GM23338 (cell line): Measurements from ENCODE around the gene TBPL2. TPM values are rescaled to one million over a fixed set of nuclear protein-coding genes. Genes with fewer than 3 reads are reported as not detected.

Source experiments
- ATAC-seq: fragments of 200-7000 bp; cut with Tn5 transposase; 3 replicates; pipeline ENCODE4 v1.9.1; 2020
- DNase-seq: peaks from one replicate; pipeline ENCODE4 v3.0.0-alpha.2; 2015; ENCODE audit warnings: low spot score
- H2AFZ ChIP-seq: fragments of 200-600 bp; sonication (generic); 2 replicates; pipeline ENCODE4 v1.8.0; 2016; ENCODE audit warnings: antibody characterized with exemption, mild to moderate bottlenecking, moderate library complexity
- H3F3A ChIP-seq: fragments of 200-600 bp; sonication (generic); replicated peaks from 2 replicates; pipeline ENCODE4 v1.8.0; 2017; ENCODE audit warnings: antibody characterized with exemption, mixed run types, low read depth
- H3K27ac ChIP-seq: fragments of 200-600 bp; sonication (generic); 2 replicates; pipeline ENCODE4 v1.6.1; 2016; ENCODE audit warnings: low read depth
- H3K27me3 ChIP-seq: fragments of 200-600 bp; sonication (generic); 2 replicates; pipeline ENCODE4 v1.8.0; 2016; ENCODE audit warnings: mild to moderate bottlenecking, mixed run types, moderate library complexity; ENCODE audit not compliant: insufficient read depth
- H3K36me3 ChIP-seq: fragments of 200-600 bp; sonication (generic); 2 replicates; pipeline ENCODE4 v1.8.0; 2016; ENCODE audit warnings: mild to moderate bottlenecking; ENCODE audit not compliant: insufficient read depth
- H3K4me1 ChIP-seq: fragments of 200-600 bp; sonication (generic); 2 replicates; pipeline ENCODE4 v1.8.0; 2016; ENCODE audit warnings: mild to moderate bottlenecking, moderate library complexity; ENCODE audit not compliant: insufficient read depth
- H3K4me2 ChIP-seq: fragments of 200-600 bp; sonication (generic); 2 replicates; pipeline ENCODE4 v1.7.1; 2017; ENCODE audit warnings: mixed run types
- H3K4me3 ChIP-seq: fragments of 200-600 bp; sonication (generic); 2 replicates; pipeline ENCODE4 v1.6.1; 2016; ENCODE audit warnings: mixed run types
- H3K79me2 ChIP-seq: fragments of 200-600 bp; sonication (generic); replicated peaks from 2 replicates; pipeline ENCODE4 v1.8.0; 2017; ENCODE audit warnings: mild to moderate bottlenecking; ENCODE audit not compliant: insufficient read depth
- H3K9me2 ChIP-seq: fragments of 200-600 bp; sonication (generic); 2 replicates; pipeline ENCODE4 v1.8.0; 2017; ENCODE audit not compliant: insufficient read depth
- H4K20me1 ChIP-seq: fragments of 200-600 bp; sonication (generic); replicated peaks from 2 replicates; pipeline ENCODE4 v1.8.0; 2017; ENCODE audit warnings: mild to moderate bottlenecking; ENCODE audit not compliant: insufficient read depth
- H3K27ac Mint-ChIP-seq: 2 replicates; pipeline ENCODE4 v1.8.0; 2020; ENCODE audit warnings: inconsistent platforms, mild to moderate bottlenecking, moderate library complexity, mixed read lengths
- H3K27me3 Mint-ChIP-seq: 3 replicates; pipeline ENCODE4 v1.8.0; 2022; ENCODE audit warnings: low read depth, mild to moderate bottlenecking, moderate library complexity, mixed read lengths, inconsistent platforms; ENCODE audit not compliant: insufficient read depth, poor library complexity
- H3K36me3 Mint-ChIP-seq: 3 replicates; pipeline ENCODE4 v1.8.0; 2021; ENCODE audit warnings: low read depth, mild to moderate bottlenecking, inconsistent platforms, moderate library complexity, mixed read lengths
- H3K4me1 Mint-ChIP-seq: 3 replicates; pipeline ENCODE4 v1.8.0; 2020; ENCODE audit warnings: mild to moderate bottlenecking, inconsistent platforms, mixed read lengths
- H3K4me3 Mint-ChIP-seq: 3 replicates; pipeline ENCODE4 v1.8.0; 2021; ENCODE audit warnings: moderate library complexity, mild to moderate bottlenecking, inconsistent platforms, mixed read lengths
- H3K9me3 Mint-ChIP-seq: 3 replicates; pipeline ENCODE4 v1.8.0; 2020; ENCODE audit warnings: moderate library complexity, mild to moderate bottlenecking, inconsistent platforms, mixed read lengths
- CREB1 ChIP-seq: fragments of 250-450 bp; sonication (Bioruptor Pico); IDR thresholded peaks from 2 replicates; pipeline ENCODE4 v1.5.0; 2020; ENCODE audit warnings: low read depth, mild to moderate bottlenecking, moderate library complexity
- CTCF ChIP-seq, 2 experiments: fragments of 200-600 bp in 1 of 2; sonication (generic) in 1 of 2; conservative IDR thresholded peaks; 2 replicates each; pipeline versions ENCODE4 v1.5.1 to v1.6.1; 2016 to 2017; ENCODE audit warnings: antibody characterized with exemption in 2 of 2, low read depth in 2 of 2, mild to moderate bottlenecking in 2 of 2, moderate library complexity in 1 of 2
- EZH2 ChIP-seq: fragments of 200-600 bp; sonication (generic); IDR thresholded peaks from one replicate; pipeline ENCODE4 v1.8.0; 2017; ENCODE audit warnings: antibody characterized with exemption, mild to moderate bottlenecking, low read depth; ENCODE audit not compliant: unreplicated experiment
- EZH2phosphoT487 ChIP-seq: fragments of 200-600 bp; sonication (generic); IDR thresholded peaks from one replicate; pipeline ENCODE4 v1.8.1; 2018; ENCODE audit warnings: antibody characterized with exemption; ENCODE audit not compliant: unreplicated experiment
- POLR2AphosphoS5 ChIP-seq: IDR thresholded peaks from 2 replicates; pipeline ENCODE4 v1.6.1; 2016; ENCODE audit warnings: antibody characterized with exemption, low read depth
- REST ChIP-seq: IDR thresholded peaks from one replicate; pipeline ENCODE4 v1.6.1; 2018; ENCODE audit warnings: antibody characterized with exemption; ENCODE audit not compliant: unreplicated experiment
- STAT1 ChIP-seq: IDR thresholded peaks from one replicate; pipeline ENCODE4 v1.6.1; 2016; ENCODE audit warnings: antibody characterized with exemption; ENCODE audit not compliant: unreplicated experiment
- ZNF114 ChIP-seq: fragments of 250-450 bp; sonication (Bioruptor Pico); IDR thresholded peaks from 2 replicates; pipeline ENCODE4 v1.5.0; 2020; ENCODE audit warnings: mild to moderate bottlenecking, moderate library complexity
- ZNF331 ChIP-seq: fragments of 250-450 bp; sonication (Bioruptor Pico); IDR thresholded peaks from 2 replicates; pipeline ENCODE4 v1.5.0; 2020; ENCODE audit warnings: low read depth, mild to moderate bottlenecking, moderate library complexity
- polyA plus RNA-seq: library from polyadenylated mRNA; unstranded; fragments of >200 nt; fragmentation: Nextera tagmentation; extraction: Ambion mirVana; gene quantifications from 2 replicates; pipeline ENCODE4 v1.2.1, GENCODE V29; 2016
- total RNA-seq: library from RNA; depleted of rRNA; stranded (reverse); fragments of >200 nt; shearing (Covaris generic); gene quantifications from 2 replicates; pipeline ENCODE4 v1.2.3, GENCODE V29; 2014
- TF ChIP-seq, protein P1 (sequence below): fragments of 250-450 bp; sonication (Bioruptor Pico); IDR thresholded peaks from 2 replicates; pipeline ENCODE4 v1.5.0; 2020; ENCODE audit warnings: mild to moderate bottlenecking, moderate library complexity

TBPL2 gene
- total and polyA plus RNA-seq, 2 experiments from 2014 or later: 0.24 TPM; not detected in 1

DNA sequence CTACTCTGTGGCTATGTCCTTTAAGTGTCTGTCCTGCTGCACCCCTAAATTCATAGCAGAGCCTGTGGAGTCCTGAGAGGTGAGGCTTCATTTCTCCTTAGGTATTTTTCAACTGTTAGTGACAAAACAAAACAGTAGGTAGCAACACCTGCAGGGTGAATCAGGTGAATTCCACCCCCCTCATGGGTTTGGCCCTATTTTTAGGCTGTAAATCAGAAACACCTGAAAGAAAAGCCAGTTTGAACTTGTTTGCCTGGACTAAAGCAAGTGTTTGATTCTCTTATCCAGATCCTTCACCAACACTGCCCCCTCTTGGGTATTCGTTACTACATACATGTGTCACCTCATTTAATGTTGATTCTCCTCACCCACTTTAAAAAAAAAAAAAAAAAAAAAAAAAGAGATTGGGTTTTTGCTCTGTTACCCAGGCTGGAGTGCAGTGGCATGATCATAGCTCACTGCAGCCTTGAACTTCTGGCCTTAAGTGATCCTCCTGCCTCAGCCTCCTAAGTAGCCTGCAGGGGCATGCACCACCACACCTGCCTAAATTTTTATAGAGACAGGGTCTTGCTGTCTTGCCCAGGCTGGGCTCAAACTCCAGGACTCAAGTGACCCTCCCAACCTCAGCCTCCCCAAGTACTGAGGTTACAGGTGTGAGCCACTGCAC is 10.3 kb downstream of the TBPL2 start:
- H3K4me2 ChIP-seq: no peak overlapping the region
- no peak overlapping the region for H3K4me3 ChIP-seq
- no peaks in the 10 kb centered on the region for H3K9me2 ChIP-seq
- no peaks in the 10 kb centered on the region for H3K27me3 ChIP-seq
- no peaks in the 10 kb centered on the region for H3F3A ChIP-seq
- H3K4me3 Mint-ChIP-seq: no peak overlapping the region
- TF ChIP-seq CTCF (conservative IDR thresholded peaks at IDR 0.05; ENCODE audit: low read depth in 2 of 2): peak; percentile 46 to 58
- no peak for TF ChIP-seq ZNF114 (CRISPR knock-in tag)
- no peaks in the 10 kb centered on the region for H3K9me3 Mint-ChIP-seq
- H4K20me1 ChIP-seq: no peaks in the 10 kb centered on the region
- H3K27me3 Mint-ChIP-seq: no peaks in the 10 kb centered on the region
- peak overlapping the region; percentile 91 for H3K27ac Mint-ChIP-seq
- H3K4me1 Mint-ChIP-seq: peaks cover 16% of the 10 kb centered on the region; the same call in 2 of the 3 replicates
- DNase-seq (peak; percentile 92), ATAC-seq (peak; percentile 84)
- peaks cover 7% of the 10 kb centered on the region; the same call in 1 of the 2 replicates for H3K4me1 ChIP-seq
- no peaks in the 10 kb centered on the region for H3K79me2 ChIP-seq
- no peak overlapping the region; the same call in 1 of the 2 replicates for H3K27ac ChIP-seq
- H3K36me3 ChIP-seq: no peaks in the 10 kb centered on the region
- H3K36me3 Mint-ChIP-seq: no peaks in the 10 kb centered on the region
- no peak overlapping the region for H2AFZ ChIP-seq

- Histone ChIP-seq H3K9me2 (no peaks in the 10 kb centered on the region), H3K4me2 (no peak overlapping the region), H3F3A (no peaks in the 10 kb centered on the region), H3K4me1 (no peaks in the 10 kb centered on the region), H3K27me3 (no peaks in the 10 kb centered on the region), H4K20me1 (no peaks in the 10 kb centered on the region), H2AFZ (no peak overlapping the region), H3K79me2 (no peaks in the 10 kb centered on the region), H3K4me3 (no peak overlapping the region), H3K36me3 (no peaks in the 10 kb centered on the region), H3K27ac (no peak overlapping the region)
- Mint-ChIP-seq H3K9me3 (no peaks in the 10 kb centered on the region), H3K4me1 (peaks cover 12% of the 10 kb centered on the region; the same call in 2 of the 3 replicates), H3K27ac (no peak overlapping the region), H3K36me3 (no peaks in the 10 kb centered on the region), H3K27me3 (no peaks in the 10 kb centered on the region), H3K4me3 (no peak overlapping the region)
- peak; percentile 36 for DNase-seq
- ATAC-seq: 0 out of 3 replicates have a peak, but pooled peaks have one; percentile 25
- TF ChIP-seq POLR2AphosphoS5: no peak
- no peak for TF ChIP-seq STAT1
- no peak for TF ChIP-seq REST
- no peak for TF ChIP-seq EZH2
- TF ChIP-seq ZNF331 (CRISPR knock-in tag): no peak
- TF ChIP-seq, protein P1, sequence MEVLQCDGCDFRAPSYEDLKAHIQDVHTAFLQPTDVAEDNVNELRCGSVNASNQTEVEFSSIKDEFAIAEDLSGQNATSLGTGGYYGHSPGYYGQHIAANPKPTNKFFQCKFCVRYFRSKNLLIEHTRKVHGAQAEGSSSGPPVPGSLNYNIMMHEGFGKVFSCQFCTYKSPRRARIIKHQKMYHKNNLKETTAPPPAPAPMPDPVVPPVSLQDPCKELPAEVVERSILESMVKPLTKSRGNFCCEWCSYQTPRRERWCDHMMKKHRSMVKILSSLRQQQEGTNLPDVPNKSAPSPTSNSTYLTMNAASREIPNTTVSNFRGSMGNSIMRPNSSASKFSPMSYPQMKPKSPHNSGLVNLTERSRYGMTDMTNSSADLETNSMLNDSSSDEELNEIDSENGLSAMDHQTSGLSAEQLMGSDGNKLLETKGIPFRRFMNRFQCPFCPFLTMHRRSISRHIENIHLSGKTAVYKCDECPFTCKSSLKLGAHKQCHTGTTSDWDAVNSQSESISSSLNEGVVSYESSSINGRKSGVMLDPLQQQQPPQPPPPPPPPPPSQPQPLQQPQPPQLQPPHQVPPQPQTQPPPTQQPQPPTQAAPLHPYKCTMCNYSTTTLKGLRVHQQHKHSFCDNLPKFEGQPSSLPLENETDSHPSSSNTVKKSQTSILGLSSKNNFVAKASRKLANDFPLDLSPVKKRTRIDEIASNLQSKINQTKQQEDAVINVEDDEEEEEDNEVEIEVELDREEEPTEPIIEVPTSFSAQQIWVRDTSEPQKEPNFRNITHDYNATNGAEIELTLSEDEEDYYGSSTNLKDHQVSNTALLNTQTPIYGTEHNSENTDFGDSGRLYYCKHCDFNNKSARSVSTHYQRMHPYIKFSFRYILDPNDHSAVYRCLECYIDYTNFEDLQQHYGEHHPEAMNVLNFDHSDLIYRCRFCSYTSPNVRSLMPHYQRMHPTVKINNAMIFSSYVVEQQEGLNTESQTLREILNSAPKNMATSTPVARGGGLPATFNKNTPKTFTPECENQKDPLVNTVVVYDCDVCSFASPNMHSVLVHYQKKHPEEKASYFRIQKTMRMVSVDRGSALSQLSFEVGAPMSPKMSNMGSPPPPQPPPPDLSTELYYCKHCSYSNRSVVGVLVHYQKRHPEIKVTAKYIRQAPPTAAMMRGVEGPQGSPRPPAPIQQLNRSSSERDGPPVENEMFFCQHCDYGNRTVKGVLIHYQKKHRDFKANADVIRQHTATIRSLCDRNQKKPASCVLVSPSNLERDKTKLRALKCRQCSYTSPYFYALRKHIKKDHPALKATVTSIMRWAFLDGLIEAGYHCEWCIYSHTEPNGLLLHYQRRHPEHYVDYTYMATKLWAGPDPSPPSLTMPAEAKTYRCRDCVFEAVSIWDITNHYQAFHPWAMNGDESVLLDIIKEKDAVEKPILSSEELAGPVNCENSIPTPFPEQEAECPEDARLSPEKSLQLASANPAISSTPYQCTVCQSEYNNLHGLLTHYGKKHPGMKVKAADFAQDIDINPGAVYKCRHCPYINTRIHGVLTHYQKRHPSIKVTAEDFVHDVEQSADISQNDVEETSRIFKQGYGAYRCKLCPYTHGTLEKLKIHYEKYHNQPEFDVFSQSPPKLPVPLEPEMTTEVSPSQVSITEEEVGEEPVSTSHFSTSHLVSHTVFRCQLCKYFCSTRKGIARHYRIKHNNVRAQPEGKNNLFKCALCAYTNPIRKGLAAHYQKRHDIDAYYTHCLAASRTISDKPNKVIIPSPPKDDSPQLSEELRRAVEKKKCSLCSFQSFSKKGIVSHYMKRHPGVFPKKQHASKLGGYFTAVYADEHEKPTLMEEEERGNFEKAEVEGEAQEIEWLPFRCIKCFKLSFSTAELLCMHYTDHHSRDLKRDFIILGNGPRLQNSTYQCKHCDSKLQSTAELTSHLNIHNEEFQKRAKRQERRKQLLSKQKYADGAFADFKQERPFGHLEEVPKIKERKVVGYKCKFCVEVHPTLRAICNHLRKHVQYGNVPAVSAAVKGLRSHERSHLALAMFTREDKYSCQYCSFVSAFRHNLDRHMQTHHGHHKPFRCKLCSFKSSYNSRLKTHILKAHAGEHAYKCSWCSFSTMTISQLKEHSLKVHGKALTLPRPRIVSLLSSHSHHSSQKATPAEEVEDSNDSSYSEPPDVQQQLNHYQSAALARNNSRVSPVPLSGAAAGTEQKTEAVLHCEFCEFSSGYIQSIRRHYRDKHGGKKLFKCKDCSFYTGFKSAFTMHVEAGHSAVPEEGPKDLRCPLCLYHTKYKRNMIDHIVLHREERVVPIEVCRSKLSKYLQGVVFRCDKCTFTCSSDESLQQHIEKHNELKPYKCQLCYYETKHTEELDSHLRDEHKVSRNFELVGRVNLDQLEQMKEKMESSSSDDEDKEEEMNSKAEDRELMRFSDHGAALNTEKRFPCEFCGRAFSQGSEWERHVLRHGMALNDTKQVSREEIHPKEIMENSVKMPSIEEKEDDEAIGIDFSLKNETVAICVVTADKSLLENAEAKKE (CRISPR knock-in tag): no peak
- TF ChIP-seq CREB1: no peak
- no peak for TF ChIP-seq EZH2phosphoT487
These were observed 13.0 kb downstream of the TBPL2 start for GRCh38 chr14:55427439-55427838.
